ENCODE results near the gene UBXN6. TPM values are rescaled to one million over a fixed set of nuclear protein-coding genes. Genes with fewer than 3 reads are reported as not detected.

Gene UBXN6
- total RNA-seq, 1 experiment from 2014 or later: 76.5 TPM

- no peak for TF ChIP-seq REST (IDR thresholded peaks at IDR 0.05; ENCODE audit: low read depth)
- no peak for TF ChIP-seq JUND (IDR thresholded peaks at IDR 0.05)
- TF ChIP-seq CTCF (IDR thresholded peaks at IDR 0.05 in 2 of 3, conservative IDR thresholded peaks at IDR 0.05 in 1 of 3; ENCODE audit: borderline replicate concordance in 1 of 3, insufficient read depth in 1 of 3, low read depth in 2 of 3, low read length in 2 of 3): no peak
- TF ChIP-seq RAD21 (IDR thresholded peaks at IDR 0.05; ENCODE audit: low read depth): no peak
- no peak for TF ChIP-seq YY1 (IDR thresholded peaks at IDR 0.05; ENCODE audit: extremely low read depth, insufficient replicate concordance, low read depth, low read length)
- no peak for TF ChIP-seq CBX3 (IDR thresholded peaks at IDR 0.05; ENCODE audit: low read depth)
- no peak for TF ChIP-seq SRF (IDR thresholded peaks at IDR 0.05; ENCODE audit: low read depth)
- no peak for TF ChIP-seq SIN3A (IDR thresholded peaks at IDR 0.05; ENCODE audit: low read depth)
These were observed 12.5 kb downstream of the UBXN6 start (continued) for GRCh38 chr19:4444765-4445741.
